Tibial nerve (tissue), 3 donors: ENCODE measurements around the gene ZNF280B.

ENCODE experiments used
- EP300 ChIP-seq, 2 donors: sonication (generic); formaldehyde crosslinking; IDR thresholded peaks; one replicate each; pipeline ENCODE4 v1.6.1; 2017; ENCODE audit warnings: antibody characterized with exemption in 2 of 2, mild to moderate bottlenecking in 1 of 2
- POLR2A ChIP-seq, 2 donors: fragments of 450-650 bp; IDR thresholded peaks; one replicate each; pipeline ENCODE4 v1.6.1; 2017; ENCODE audit warnings: antibody characterized with exemption in 2 of 2, mild to moderate bottlenecking in 2 of 2, moderate library complexity in 2 of 2

DNA sequence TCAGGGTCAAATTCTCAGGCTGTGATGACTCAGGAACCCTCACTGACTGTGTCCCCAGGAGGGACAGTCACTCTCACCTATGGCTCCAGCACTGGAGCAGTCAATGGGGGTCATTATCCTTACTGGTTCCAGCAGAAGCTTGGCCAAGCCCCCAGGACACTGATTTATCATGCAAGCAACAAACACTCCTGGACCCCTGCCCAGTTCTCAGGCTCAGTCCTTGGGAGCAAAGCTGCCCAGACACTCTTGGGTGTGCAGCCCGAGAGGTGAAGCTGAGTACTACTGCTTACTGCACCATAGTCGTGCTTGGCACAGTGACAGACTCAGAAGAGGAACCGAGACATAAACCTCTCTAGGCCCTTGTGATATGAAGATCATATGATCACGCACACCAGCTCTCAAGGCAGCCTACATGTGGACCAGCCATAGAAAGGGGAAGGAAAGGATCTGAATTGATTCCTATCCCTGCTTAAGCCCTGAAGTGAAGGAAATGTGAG is 58.2 kb downstream of the ZNF280B start:
- TF ChIP-seq POLR2A (IDR thresholded peaks at IDR 0.05) = no peak
- TF ChIP-seq EP300 (IDR thresholded peaks at IDR 0.05) = no peak
